ENCODE measurements around the gene KLF11.
"Not testable (repeated sequence)": the region's sequence is repeated elsewhere in the genome, so short reads cannot be mapped to it uniquely, and the experiment has no call there.

KLF11 gene

GRCh38 chr2:10076511-10076910, 33.2 kb downstream of the KLF11 start:
- Histone ChIP-seq H3K4me3 (no peak overlapping the region), H3K27ac (no peak overlapping the region)

- H3K4me3 ChIP-seq: no peak overlapping the region
- H3K27ac ChIP-seq: no peak overlapping the region
These were observed 33.7 kb downstream of the KLF11 start for GRCh38 chr2:10076988-10077527.

GRCh38 chr2:10078001-10078400, 34.7 kb downstream of the KLF11 start:
- Histone ChIP-seq H3K27ac (peak overlapping the region in 1 of 21 experiments; percentile 52), H3K4me3 (no peak overlapping the region)

- H3K27ac ChIP-seq: peak overlapping the region in 18 of 21 experiments; percentile 42 to 87 (median 76)
- peak overlapping the region in 6 of 7 experiments; percentile 28 to 56 (median 38) for H3K4me3 ChIP-seq
These were observed 35.4 kb downstream of the KLF11 start for GRCh38 chr2:10078704-10079265.

- Histone ChIP-seq H3K27ac (peak overlapping the region in 19 of 21 experiments; percentile 42 to 87 (median 75)), H3K4me3 (peak overlapping the region; percentile 28 to 56 (median 41))
These were observed 36.0 kb downstream of the KLF11 start for GRCh38 chr2:10079266-10079869.

- Histone ChIP-seq H3K4me3 (peak within 1 kb of the TSS; percentile 28 to 56 (median 41)), H3K27ac (peak within 1 kb of the TSS in 20 of 21 experiments; percentile 42 to 87 (median 74))
These were observed 36.7 kb downstream of the KLF11 start, which contains the start of gene CYS1 for GRCh38 chr2:10079870-10080535. Gene CYS1 (minus strand): TSS chr2:10080411. CDS start chr2:10080223, 188 bp downstream.

- peak overlapping the region in 14 of 21 experiments; percentile 1 to 87 (median 68) for H3K27ac ChIP-seq
These were observed 37.4 kb downstream of the KLF11 start for GRCh38 chr2:10080536-10081304.

GRCh38 chr2:10083046-10083445, 39.7 kb downstream of the KLF11 start:
- H3K4me3 ChIP-seq: no peak overlapping the region
- no peak overlapping the region for H3K27ac ChIP-seq

More at GRCh38 chr2:10080536-10081304, 37.4 kb downstream of the KLF11 start:
- H3K4me3 ChIP-seq: peak overlapping the region; percentile 18 to 56 (median 33)

GRCh38 chr2:10083692-10084211, 40.4 kb downstream of the KLF11 start:
- Histone ChIP-seq H3K4me3 (no peak overlapping the region), H3K27ac (no peak overlapping the region)

GRCh38 chr2:10084223-10084865, 41.0 kb downstream of the KLF11 start:
- Histone ChIP-seq H3K27ac (no peak overlapping the region), H3K4me3 (no peak overlapping the region)

- Histone ChIP-seq H3K4me3 (no peak overlapping the region), H3K27ac (no peak overlapping the region)
These were observed 41.8 kb downstream of the KLF11 start for GRCh38 chr2:10085043-10085667.

- Histone ChIP-seq H3K27ac (no peak overlapping the region), H3K4me3 (no peak overlapping the region)
These were observed 42.3 kb downstream of the KLF11 start for GRCh38 chr2:10085668-10086059.

GRCh38 chr2:10086950-10087349, 43.6 kb downstream of the KLF11 start:
- H3K27ac ChIP-seq: no peak overlapping the region
- no peak overlapping the region for H3K4me3 ChIP-seq

GRCh38 chr2:10087360-10087759, 44.0 kb downstream of the KLF11 start:
- H3K4me3 ChIP-seq: no peak overlapping the region
- H3K27ac ChIP-seq: no peak overlapping the region

GRCh38 chr2:10089565-10090190, 46.3 kb downstream of the KLF11 start:
- H3K4me3 ChIP-seq: no peak overlapping the region
- H3K27ac ChIP-seq: no peak overlapping the region

GRCh38 chr2:10091182-10091888, 48.0 kb downstream of the KLF11 start:
- H3K27ac ChIP-seq: no peak overlapping the region
- peak overlapping the region in 3 of 7 experiments; percentile 6 to 30 (median 23) for H3K4me3 ChIP-seq

- H3K4me3 ChIP-seq, H3K27ac ChIP-seq: not testable (repeated sequence)
These were observed 48.5 kb downstream of the KLF11 start for GRCh38 chr2:10091889-10092244.

Measured in skin epidermis (tissue), 12 donors.